ENCODE results near the gene MYO16.

MYO16 gene

GRCh38 chr13:108629181-108629752 is at the start of gene MYO16:
Gene MYO16, plus strand, starts transcription at chr13:108629611. Its CDS starts 234 bp downstream, at chr13:108629845.
- no peak for DNase-seq

DNA sequence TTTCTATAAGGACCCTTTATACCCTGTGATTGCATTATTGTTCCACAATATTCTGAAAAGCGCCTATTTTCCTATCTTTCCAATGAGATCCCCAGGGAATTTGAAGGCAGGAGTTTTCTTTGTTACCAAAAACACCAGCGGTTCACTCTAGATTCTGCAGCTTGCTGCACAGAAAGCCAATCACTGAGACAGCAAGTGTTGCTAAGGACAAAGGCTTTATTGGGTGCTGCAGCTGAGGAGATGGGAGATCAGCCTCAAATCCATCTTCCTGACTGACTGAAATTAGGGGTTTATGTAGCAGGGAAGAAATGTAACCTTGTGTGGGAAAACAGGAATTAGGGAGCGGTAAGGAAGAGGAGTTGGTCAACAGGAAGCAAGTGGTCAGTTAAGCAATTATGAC is 42.6 kb upstream of the MYO16 start:
- no peak for DNase-seq

GRCh38 chr13:108588516-108588915 is 40.9 kb upstream of the MYO16 start:
- DNase-seq = no peak

GRCh38 chr13:108594153-108594552 is 35.3 kb upstream of the MYO16 start:
- DNase-seq = no peak

GRCh38 chr13:108595436-108596274 is 33.8 kb upstream of the MYO16 start:
- DNase-seq = no peak

DNA sequence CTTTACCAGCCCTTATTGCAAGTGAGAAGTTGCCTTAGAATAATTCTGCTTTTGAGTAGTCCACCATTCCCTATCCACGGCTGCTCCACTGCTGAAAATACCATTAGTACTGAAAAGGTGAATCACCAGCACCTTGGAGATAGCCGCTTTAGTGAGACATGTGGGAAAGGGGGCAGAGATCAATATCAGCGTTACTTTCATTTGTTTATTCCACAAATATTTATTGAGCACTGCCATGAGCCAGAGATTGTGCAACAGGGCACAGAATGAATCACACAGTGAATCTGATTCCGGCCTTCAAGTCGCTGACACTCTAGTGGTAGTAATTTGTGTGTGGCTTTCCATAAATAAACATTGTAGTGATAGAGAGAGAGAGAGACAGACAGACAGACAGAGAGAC is 31.5 kb upstream of the MYO16 start:
- no peak for DNase-seq

GRCh38 chr13:108606424-108606823 is 23.0 kb upstream of the MYO16 start:
- no peak for DNase-seq

DNA sequence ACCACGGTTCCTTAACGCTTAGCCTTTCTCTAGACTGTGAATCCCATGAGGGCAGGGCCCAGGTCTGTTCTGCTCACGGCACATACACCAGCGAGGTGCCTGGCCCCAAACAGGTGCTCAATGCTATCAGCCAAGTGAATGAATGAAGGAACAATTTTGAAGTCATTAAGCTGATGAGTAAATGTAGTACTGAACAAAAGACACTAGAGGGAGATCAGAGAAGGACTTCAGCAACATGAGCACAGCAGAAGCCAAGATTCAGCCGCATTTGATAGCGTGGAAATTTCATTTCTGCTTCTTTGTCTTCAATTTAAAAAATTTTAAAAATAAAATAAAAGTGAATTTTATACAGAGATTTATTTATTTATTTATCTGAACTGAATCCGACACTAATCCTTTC is 20.1 kb upstream of the MYO16 start:
- DNase-seq = peak in 1 of 2 experiments; percentile 6

- no peak for DNase-seq
Measured at GRCh38 chr13:108610507-108610906, 18.9 kb upstream of the MYO16 start.

DNA sequence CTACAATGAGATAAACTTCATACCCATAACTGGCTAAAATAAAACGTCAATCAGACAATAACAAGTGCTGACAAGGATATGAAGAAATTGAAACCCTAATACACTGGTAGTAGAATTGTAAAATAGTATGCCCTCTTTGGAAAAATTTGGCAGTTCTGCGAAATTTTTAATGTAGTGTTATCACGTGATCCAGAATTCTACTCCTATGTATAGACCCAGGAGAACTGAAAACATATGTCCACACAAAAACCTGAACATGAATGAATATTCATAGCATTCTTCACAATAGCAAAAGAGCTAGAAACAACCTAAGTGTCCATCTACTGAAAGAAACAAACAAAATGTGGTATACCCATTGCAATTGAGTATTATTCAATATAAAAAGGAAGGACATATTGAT is 14.2 kb upstream of the MYO16 start:
- no peak for DNase-seq

- DNase-seq = no peak
Measured at GRCh38 chr13:108618233-108618632, 11.2 kb upstream of the MYO16 start.

DNA sequence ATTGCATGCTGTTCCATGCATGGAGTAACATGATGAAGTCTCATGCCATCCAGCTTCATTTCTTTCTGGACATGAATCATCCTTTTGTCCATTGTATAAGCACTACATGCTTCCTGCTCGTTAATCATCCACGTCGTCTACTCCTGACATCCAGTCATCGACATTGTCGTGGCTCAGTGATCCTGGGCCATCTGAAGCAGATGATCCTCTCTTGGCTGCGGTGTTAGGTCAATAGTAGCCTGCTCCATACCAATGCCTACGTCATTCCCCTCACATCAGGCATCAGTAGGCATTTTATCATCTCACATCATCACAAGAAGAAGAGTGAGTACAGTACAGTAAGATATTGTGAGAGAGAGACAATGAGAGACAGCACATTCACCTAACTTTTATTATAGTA is 7.9 kb upstream of the MYO16 start:
- DNase-seq = no peak

- no peak for DNase-seq
Measured at GRCh38 chr13:108624108-108624507, 5.3 kb upstream of the MYO16 start.

- DNase-seq = no peak
Measured at GRCh38 chr13:108624979-108625378, 4.4 kb upstream of the MYO16 start.

DNA sequence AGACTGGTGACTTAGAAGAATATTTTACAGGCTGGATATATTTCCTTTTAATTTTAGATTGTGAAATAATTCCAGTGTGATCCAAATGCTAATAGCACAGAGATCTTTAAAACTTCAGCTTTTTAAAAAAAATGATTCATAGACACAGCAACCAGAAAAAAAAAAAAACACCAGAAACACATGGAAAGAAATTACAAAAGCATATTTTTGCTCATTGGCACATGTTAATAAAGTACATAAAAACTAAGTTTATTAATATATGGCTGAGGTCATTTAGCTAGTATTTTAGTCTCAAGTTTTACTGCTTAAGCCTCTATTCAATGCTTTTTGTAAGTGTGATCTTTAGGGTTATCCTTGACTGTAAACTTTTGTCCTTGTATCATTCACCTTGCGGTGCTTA is 577 bp downstream of the MYO16 start:
- DNase-seq = no peak

DNA sequence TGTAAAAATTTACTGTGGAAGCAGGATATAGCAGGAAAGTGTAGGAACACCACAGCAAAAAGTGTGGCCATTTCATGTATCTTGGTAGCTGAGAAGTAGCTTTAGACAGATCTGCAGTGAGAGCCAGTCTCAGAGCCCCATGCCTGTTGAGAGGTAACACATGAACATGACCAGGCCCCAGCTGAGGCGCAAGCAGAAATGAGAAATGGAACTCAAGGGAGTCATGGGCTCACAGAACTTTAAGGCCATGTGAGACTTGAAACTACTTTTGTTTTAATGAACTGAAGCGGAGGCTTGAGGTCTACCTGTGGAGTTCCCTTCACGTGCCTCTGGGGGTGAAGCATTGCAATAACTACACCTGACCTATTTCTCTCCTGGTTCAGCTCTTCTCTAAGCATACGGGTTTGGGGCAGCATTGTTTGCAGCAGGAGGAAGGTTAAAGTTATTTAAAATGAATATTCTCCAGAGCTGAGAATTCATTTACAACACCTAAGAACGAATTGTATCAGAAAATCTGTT is 3.3 kb downstream of the MYO16 start:
- no peak for DNase-seq

- DNase-seq = no peak
Measured at GRCh38 chr13:108638901-108639300, 9.5 kb downstream of the MYO16 start.

DNA sequence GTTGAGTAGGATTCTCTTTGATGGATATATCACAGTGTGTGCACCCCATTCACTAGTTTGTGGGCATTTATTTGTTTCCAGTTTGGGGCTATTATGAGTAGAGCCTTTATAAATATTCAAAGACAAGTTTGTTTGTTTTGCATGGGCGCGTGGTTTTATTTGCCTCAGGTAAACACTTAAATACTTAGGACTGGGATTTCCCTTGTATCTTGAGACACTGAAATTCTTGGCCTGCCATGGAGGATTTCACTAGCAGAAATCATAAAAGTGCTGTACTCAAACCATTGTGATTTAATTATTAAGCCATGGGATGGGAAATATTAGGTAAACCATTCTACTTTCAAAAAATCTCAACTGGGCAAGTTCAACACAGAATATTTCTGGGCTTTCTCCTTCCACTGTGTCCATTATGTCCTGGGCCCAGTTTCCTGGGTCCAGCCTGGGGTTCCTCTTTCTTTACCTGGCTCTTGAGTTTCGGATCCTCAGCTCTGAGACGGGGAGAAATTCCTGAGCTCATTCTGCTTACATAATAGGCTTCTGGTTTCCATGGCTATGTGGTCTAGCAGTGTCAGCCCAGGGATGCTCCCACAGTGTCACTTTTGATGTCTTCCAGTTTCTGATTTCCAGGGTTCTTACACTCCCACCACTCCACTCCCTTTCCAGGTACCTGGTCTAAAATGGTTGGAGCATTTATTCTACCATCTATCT is 14.4 kb downstream of the MYO16 start:
- no peak for DNase-seq

- DNase-seq = no peak
Measured at GRCh38 chr13:108645376-108645775, 16.0 kb downstream of the MYO16 start.

DNA sequence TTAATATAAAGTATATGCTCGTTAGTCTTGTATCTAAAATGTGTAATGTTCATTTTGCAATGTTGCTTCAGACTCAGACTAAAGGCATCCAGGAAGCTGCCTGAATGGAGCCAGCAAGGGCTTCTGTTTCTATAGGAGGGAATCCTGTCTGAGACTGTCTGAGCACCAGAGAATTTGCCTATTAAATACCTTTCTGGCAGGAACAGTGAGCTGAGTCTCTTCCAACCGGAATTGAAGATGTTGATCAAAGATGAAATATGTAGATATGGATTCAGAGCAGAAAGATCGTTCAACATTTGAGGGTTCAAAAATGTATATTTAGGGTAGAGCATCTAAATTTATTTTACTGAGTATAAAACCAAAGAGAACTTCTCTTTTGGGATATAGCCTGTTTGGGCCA is 20.9 kb downstream of the MYO16 start:
- DNase-seq = no peak

DNA sequence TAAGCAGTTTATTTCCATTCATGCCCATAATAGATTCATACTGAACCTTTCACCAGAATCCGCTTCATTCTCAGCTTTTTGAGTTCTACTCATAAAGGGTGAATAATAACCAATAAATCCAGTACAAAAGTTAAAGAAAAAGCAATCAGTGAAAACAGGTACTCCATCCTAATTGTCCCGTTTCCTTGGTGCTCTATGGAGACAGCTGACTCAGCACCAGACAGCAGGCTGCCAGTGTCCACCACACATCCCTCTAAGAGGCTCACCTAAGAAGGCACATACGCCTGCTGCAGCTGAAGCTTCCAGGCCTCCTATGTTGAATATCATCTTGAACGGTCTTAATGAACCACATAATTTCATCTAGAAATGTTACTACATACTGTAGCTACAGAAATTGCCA is 27.3 kb downstream of the MYO16 start:
- DNase-seq = no peak

GRCh38 chr13:108657519-108657918 is 28.1 kb downstream of the MYO16 start:
- no peak for DNase-seq

DNA sequence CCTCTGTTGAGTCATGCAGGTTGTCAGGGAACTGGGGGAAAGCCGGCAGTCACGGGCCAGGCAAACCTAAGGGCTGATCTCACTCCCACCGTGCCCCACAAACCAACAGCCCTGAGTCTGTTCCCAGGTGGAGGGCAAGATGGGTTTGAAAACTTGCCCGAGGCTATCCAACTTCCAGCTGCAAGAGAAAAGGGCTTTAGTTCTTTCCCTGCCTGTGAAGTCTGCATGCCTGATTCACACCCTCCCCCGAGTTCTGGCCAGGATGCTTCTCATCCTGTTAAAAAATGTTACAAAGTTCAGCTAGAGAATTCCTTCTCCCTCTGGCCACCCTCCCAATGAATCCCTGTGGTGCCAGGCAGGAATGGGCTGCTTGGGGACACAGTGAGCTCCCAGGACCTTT is 33.1 kb downstream of the MYO16 start:
- DNase-seq = no peak

DNA sequence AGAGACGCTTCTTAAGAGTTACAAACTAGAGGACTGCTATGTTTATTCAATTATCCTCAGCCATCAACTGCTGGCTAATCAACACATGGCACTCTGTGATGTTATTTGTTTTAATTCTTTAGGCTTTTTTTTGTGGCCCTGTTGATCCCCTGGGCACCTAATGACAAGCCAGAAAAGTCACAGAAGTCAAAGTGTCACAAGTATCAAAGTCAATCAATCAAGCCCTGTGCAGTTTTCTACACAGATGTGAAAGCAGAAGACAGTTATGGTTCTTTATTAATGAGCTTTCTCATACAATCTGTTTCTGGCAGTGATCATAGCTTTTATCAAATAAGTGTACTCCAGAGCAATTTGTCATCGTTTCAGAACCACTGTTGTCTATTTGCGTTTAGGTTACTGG is 34.3 kb downstream of the MYO16 start:
- no peak for DNase-seq
